ENCODE measurements around the gene STAT5A.

STAT5A gene

DNA sequence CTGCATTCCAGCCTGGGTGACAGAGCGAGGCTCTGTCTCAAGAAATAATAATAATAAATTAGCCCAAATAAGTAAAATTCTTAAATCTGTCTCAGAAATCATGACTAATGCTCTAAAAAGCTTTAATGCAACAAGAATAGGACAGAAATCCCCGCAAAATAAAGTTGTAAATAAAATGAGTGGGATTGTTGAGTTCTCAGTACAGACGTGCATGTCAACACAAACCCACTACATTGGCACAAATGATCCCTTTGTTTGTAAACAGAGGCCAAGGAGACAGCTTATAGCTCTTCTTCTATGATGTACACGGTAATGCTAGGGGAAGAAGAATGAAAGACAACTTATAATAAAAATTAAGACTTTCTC lies 18.1 kb upstream of the STAT5A start:
- DNase-seq, result no peak

DNA sequence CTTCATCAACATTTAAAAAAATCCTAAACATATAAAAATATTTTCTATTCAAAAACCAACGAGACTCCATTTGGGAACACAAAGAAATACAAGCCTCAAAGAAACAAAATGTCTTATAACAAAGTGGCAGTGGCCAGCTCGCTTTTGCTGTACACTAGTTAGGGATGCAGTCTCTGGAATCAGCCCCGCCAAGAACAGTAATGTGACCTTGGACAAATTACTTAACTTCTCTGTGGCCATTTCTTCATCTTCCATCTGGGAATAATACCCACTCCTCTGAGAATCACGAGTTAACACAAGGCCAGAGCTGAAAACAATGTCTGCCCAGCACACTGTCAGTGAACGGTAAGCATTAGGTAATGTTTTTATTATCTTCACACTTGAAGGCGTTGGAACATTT lies 17.7 kb upstream of the STAT5A start:
- no peak for DNase-seq

DNA sequence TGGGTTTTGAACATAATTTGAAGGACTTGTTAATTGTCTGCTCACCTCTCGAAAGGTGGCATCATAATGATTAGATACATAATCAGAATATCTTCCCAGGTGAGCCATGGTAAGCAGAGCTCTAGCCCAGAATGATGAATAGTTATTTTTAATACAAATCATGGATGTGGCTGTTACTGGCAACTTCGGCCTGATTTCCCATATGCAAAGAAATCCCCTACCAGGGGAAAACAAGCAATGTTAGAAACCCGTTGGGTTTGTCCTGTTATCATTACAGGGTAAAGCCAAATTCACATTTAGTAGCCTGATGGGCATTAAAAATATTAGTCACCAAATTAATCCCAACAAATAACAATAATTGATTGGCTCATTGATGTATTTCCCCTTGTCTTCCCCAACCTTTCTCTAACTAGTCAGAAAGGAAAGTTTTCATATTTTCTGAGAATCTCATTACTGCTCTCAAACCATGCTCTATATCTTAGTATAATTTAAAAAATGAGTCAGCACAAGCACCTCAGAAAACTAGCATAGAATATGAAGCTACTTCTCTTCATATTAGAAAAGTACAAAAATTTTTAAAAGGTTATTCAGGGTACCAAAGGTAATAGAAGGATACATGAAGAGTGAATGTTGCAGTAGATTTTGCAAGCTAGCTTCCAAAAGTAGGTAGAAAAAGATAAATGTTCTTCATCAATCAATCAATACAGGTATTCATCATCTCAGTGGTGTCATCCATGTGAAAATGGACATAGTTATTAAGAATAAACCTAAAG lies 17.1 kb upstream of the STAT5A start:
- DNase-seq, result no peak

GRCh38 chr17:42271779-42272035 lies 16.6 kb upstream of the STAT5A start:
- DNase-seq, result no peak

GRCh38 chr17:42272162-42272907 lies 16.0 kb upstream of the STAT5A start:
- DNase-seq, result no peak

DNA sequence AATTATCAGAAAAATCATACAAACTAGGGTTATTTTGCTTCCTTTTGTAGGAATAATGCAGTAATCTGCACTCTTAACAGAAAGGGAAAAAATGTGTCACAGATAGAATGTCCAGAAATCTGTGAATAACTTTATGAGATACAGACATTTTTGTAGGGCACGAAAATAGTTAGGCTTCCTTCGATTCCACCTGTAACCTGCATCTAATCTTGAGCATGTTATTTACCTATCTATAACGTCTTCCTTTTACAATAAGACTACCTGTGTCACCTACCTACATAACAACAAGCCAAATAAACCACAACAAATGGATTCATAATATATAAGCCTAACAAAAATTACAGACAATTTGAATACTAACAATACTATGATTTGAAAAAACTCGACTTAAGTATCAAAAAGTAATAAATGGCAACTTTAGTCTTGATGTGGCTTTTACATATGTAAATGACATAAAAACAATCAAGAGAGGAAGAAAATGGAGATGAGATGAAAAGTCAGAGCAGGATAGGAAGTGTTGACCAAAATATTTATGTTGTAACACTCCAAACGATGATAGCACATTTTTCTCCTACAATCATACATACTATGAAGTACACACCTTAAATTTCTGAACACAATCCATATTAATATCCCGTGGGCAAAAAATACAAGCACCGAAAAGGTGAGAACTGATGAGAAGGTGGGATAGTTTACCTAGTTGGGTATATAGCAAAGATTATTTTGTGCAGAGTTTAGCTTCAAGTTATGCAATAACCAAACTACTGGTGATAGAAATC lies 14.6 kb upstream of the STAT5A start:
- DNase-seq, result no peak

DNA sequence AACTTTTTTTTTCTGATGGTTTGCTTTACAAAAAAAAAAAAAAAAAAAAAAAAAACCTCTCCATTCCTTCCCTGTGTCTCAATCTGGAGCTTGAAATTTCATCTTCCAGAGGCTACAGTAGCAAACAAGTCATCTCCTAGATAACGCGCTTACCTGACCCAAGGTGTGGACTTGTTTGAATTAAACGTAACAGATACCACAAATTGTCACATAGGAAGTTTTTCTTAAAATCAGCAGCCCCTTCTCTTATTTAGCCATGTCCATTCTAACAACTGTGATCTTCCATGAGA lies 14.1 kb upstream of the STAT5A start:
- no peak for DNase-seq

DNA sequence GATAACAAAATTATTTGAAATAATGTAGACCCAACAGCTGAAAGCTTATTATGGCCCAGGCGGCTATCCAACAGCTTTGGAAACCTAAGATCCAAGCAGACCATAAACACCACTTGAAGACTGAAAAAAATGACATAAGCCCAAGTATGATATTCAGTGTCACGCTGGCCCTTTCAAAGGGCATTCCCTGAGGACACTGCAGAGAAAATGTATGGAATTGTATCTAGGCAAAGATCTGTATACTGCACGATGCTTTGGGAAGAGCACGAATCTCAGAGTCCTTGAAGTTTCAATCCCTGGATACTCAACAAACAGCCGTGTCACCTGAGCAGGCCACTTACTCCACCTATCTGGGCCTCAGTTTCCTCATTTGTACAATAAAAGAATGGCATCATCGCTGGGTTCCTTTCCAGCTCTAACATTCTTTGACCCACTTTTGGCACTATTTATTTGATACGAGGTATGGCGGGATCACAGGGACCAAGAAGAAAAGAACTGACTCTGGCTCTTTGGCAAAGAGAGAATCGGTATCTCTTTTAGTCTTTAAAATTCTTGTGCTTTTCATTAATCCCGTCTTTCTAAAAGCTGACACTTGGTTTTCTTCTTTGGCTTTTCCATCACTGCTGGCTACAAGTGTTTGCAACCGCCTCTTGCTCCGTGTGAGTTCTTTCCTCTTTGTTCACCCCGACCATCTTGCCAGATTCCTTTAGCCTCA lies 13.3 kb upstream of the STAT5A start:
- no peak for DNase-seq

GRCh38 chr17:42275527-42276358 lies 12.6 kb upstream of the STAT5A start:
- peak in 1 of 4 experiments; percentile 37 for DNase-seq

DNA sequence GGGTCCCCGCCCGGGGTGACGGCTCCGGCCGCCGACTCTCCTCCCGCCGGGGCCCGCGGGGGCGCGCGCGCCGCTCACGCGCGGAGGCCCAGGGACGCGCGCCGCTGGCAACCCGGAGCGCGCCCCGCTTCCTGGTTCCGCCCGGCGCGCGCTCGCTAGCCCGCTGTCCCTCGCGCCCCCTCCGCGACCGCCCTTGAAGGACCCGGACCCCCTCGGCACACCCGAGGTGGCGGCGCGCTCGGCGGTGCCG lies 12.0 kb upstream of the STAT5A start, which contains the start of gene STAT5B:
TSS of gene STAT5B (minus strand) at position 33 of the 250 bp plus-strand sequence. CDS start 44,264 bp downstream, outside the sequence.
- DNase-seq, result peak in 2 of 4 experiments; percentile 40 to 61

- DNase-seq, result no peak
Measured at GRCh38 chr17:42276609-42277341, 11.5 kb upstream of the STAT5A start.

- no peak for DNase-seq
Measured at GRCh38 chr17:42277342-42277712, 11.0 kb upstream of the STAT5A start.

GRCh38 chr17:42279776-42280630 lies 8.3 kb upstream of the STAT5A start:
- DNase-seq, result no peak

- no peak for DNase-seq
Measured at GRCh38 chr17:42281571-42282096, 6.7 kb upstream of the STAT5A start.

DNA sequence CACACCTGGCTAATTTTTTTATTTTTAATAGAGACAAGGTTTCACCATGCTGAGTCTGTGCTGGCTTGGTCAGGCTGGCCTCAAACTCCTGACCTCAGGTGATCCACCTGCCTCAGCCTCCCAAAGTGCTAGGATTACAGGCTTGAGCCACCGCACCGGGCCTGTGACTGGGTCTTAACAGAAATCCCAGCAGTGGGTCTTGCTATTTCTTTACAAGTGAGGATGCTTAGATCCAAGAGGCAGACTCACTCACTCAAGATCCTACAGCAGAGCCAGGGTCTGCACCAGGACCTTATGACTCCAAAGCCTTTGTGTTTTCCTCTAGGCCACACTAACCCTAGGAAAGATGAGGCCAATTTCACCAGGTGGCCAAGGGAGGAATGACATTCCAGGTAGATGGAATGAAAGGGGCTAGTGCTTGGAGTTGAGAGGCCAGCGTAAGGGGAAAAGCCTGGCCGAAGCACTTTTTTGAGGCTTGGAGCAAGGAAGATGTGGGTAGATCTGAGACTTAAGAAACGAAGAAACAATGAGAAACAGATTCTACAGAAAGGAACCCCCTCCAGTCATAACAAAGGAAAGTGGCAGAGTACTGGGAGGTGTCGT lies 5.7 kb upstream of the STAT5A start:
- DNase-seq, result no peak

- no peak for DNase-seq
Measured at GRCh38 chr17:42283241-42284023, 4.9 kb upstream of the STAT5A start.

DNA sequence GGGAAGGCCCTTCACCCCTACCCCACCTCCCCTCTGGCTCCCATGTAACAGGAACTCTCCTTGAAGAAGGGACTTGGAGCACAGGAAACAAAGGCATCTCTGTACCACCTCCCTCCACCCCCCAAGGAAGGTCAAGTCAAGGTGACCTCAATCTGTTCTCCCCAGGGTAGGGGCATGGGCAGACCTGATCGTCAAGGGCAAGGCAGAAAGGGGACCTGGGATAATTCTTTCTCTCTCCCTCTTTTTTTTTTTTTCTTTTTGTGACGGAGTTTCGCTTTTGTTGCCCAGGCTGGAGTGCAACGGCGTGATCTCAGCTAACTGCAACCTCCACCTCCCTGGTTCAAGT lies 4.3 kb upstream of the STAT5A start:
- no peak for DNase-seq

GRCh38 chr17:42284566-42284965 lies 3.7 kb upstream of the STAT5A start:
- no peak for DNase-seq

- DNase-seq, result no peak
Measured at GRCh38 chr17:42285346-42286050, 2.8 kb upstream of the STAT5A start.

All from activated naive CD4-positive, alpha-beta T cell (primary cell).